PC-9 (cell line): ENCODE results near the gene TEX48.

Experiments
- EZH2 ChIP-seq: fragments of 200-600 bp; sonication (generic); IDR thresholded peaks from 2 replicates; pipeline ENCODE4 v1.8.0; 2017; ENCODE audit warnings: antibody characterized with exemption, low read depth
- TF ChIP-seq, protein P1 (sequence below): fragments of 200-600 bp; sonication (generic); conservative IDR thresholded peaks from 2 replicates; pipeline ENCODE4 v1.6.1; 2017; ENCODE audit warnings: mixed run types, antibody characterized with exemption, mild to moderate bottlenecking, moderate library complexity

DNA sequence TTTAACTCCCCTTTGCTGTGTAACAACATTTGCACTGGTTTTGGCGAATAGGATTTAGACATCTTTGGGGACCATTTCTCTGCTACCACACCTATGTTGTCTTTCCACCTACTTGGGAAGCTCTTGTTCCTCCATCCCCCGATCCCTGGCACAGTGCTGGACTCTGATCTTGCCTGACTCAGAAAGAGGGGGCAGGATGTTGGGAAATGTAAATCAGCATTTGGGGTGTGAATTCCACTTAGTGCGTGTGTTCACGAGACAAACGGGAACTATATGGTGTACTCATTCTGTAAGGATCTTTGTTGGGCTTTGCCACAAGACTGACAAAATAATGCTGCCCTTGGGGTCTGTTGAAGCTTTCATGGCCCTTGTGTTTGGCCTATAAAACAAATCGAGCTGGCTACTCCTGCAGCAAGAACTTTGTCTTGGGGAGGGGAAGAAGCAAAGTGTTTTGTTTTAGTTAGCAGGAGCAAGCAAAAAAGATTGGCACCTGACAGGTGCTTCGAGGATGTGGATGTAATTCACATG lies 52.4 kb downstream of the TEX48 start:
- TF ChIP-seq, protein P1, sequence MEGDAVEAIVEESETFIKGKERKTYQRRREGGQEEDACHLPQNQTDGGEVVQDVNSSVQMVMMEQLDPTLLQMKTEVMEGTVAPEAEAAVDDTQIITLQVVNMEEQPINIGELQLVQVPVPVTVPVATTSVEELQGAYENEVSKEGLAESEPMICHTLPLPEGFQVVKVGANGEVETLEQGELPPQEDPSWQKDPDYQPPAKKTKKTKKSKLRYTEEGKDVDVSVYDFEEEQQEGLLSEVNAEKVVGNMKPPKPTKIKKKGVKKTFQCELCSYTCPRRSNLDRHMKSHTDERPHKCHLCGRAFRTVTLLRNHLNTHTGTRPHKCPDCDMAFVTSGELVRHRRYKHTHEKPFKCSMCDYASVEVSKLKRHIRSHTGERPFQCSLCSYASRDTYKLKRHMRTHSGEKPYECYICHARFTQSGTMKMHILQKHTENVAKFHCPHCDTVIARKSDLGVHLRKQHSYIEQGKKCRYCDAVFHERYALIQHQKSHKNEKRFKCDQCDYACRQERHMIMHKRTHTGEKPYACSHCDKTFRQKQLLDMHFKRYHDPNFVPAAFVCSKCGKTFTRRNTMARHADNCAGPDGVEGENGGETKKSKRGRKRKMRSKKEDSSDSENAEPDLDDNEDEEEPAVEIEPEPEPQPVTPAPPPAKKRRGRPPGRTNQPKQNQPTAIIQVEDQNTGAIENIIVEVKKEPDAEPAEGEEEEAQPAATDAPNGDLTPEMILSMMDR: no peak
- no peak for TF ChIP-seq EZH2
